GM21367 (cell line): ENCODE measurements around the gene MZB1.
"Not testable (repeated sequence)": the region's sequence is repeated elsewhere in the genome, so short reads cannot be mapped to it uniquely, and the experiment has no call there.

Source experiments
- ATAC-seq: cut with Tn5 transposase; IDR thresholded peaks from one replicate; pipeline ENCODE4 v1.9.1; 2021; ENCODE audit not compliant: unreplicated experiment

The MZB1 gene

GRCh38 chr5:139392678-139393496, 3.2 kb upstream of the MZB1 start:
- ATAC-seq, result peak; percentile 31

DNA sequence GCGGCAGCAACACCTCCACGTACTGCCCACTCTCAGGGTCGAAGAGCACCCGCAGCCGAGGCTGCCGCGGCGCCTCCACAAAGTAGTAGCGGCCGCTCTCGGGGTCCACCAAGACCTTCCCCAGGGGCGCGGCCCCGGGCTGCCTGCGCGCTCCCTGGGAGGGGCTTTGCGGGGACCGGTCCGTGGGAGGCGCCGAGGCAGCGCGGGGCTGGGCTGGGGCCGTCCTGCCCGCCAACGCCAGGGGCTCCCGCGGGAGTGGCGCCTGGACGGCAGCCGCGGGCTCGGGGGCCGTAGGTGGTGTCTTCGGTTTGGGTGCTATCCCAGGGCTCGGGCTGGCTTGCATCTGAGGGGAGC, 2.6 kb upstream of the MZB1 start:
- ATAC-seq, result peak; percentile 2

- no peak for ATAC-seq
These were observed 2.0 kb upstream of the MZB1 start for GRCh38 chr5:139391570-139392323.

DNA sequence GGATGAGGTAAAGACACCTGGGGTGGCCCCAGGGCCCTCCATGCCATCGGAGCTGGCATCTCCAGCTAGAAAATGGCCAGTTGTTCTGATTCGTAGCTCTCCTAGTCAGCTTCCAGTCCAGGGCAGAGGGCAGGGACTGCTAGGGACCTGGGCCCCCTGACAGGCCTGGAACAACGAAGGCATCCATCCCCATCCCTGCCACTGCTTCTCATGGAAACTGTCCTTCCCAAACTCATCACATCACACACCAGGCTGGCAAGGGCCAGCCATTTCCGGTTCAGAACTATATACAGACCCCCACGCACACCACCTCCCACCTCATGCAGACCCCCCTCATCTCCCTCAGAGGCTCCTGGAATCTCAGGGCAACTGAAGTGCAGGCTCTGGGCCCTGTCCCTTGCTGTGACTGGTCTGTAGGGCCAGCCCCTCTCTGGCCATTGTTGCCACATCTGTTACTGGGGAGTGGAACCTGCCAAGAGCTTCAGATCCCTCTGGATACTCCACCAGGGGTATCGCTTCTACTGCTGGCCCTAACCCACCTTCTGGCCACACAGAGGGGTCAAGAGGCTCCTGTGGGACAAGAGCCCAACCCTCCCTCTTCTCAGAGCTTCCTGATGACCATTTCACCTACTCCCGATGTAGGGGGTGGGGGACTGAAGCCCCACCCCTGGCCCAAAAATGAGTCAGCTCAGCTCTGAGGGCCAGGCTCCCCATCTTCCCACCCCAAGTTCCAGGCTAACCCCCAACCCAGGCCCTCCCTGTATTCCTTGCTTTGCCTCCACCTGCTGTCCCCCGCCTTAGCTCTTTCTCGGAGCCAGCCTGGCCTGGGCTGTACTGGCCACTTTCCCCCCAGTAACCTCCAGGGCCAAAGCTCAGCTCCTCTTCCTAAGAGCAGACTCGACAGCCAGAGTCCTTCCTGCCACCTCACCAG, 1.2 kb upstream of the MZB1 start:
- ATAC-seq, result no peak

GRCh38 chr5:139388198-139388821, 1.4 kb downstream of the MZB1 start:
- ATAC-seq, result no peak

DNA sequence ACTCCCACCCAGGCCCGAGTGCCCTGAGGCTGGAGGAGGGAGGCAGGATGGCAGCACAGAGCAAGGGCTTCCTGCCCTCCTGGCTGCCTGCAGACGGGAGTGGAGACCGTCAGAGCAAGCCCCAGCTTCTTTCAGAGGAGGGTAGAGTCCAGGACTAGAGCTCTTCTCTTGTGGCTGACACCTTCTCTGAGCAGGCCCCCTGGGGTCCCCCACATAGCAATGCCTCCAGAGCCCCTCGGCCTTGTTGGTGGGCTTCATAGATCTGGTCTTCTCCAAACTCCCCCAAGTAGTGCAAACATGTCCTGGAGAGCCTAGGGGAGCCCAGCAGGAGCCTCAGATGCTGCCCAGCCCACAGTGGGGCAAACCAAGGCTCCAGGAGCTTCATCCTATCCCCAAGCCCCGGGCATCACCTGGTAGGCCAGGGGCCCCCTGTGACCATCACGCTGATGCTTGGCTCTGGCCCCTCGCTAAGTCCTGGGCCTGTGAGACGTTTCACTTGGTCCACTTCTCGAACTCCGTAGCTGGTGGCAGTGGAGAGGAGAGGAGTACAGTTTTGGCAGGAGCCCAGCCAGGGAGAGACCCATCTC, 2.0 kb downstream of the MZB1 start:
- ATAC-seq, result no peak

GRCh38 chr5:139386956-139387355, 2.8 kb downstream of the MZB1 start:
- not testable (repeated sequence) for ATAC-seq

DNA sequence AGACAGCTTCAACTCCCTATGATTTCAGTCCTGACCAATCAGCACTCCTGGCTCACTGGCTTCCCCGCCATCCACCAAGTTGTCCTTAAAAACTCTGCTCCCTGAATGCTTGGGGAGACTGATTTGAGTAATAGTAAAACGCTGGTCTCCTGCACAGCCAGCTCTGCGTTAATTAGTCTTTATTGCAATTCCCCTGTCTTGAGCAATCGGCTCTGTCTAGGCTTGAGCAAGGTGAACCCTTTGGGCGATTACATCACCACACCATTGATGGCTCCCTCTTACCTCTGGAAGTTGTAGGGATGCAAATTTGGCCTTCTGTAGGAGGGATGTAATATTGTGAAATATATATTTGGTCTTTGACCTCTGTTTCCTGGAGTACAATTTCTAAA, 3.7 kb downstream of the MZB1 start:
- ATAC-seq, result no peak

DNA sequence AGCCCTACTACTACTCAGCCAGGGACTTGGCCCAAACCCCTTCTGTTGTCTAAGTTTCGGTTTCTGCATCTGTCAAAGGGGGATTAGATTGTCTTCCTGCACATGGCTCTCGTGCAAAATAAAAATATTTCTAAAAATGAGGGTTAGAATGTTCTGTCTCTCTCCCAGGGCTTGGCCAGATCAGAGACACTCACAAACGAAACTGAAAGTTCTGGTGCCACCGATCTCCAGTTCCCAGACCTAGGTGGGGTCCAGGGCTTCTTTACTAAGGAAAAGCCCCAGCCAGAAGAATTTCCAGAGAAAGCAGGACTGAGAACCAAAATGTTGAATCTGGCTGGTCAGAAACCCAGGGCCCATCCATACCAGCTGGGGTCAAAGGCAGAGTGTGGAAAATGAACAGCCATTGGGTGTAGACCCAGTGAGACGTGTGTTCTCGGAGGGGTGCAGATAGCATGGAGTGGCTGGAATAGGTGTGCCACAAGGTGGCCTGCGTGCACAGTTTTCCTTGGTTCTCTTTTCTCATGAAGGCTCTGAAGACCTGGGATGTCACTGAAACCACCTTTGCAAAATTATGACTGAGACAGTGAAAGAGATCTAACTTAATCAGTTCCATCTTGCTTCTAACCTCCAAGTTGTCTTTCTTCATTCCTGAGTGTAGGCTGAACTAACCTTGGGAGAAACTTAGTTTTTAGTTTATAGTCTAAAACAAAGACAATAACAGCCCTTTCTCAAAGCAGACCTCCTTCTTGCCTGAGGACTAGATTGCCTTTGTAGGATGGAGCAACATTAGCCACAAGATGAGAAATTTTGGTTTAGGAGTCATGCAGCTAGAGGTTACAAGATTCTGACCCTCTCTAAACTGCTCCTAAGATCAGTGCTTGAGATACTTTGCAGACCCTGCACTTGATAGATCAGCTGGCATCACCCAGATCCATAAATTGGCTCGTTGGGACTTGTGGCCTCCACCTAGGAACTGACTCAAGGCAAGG, 4.4 kb downstream of the MZB1 start:
- no peak for ATAC-seq

DNA sequence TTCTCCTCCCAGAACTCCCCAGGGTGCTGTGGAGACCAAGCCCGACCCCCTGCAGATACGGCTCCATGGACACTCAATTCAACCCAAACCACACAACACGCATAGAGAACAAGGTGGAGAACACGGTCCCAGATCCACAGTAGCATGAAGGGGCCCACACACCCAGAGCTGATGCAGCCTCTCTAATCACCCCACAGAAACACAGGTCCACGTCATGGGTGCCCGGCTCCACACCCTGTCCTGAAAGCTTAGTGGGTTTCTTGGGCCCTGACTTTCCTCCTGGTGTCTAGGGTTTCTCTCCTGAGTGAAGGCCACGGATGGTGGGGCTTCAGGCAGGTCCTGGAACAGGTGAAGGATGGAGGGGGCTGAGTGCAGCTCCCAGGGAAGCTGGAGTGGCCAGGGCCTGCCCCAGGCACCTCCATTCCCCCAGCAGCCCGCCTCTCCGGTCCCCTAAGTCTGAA, 5.1 kb downstream of the MZB1 start:
- no peak for ATAC-seq

GRCh38 chr5:139383993-139384590, 5.6 kb downstream of the MZB1 start:
- ATAC-seq, result no peak

DNA sequence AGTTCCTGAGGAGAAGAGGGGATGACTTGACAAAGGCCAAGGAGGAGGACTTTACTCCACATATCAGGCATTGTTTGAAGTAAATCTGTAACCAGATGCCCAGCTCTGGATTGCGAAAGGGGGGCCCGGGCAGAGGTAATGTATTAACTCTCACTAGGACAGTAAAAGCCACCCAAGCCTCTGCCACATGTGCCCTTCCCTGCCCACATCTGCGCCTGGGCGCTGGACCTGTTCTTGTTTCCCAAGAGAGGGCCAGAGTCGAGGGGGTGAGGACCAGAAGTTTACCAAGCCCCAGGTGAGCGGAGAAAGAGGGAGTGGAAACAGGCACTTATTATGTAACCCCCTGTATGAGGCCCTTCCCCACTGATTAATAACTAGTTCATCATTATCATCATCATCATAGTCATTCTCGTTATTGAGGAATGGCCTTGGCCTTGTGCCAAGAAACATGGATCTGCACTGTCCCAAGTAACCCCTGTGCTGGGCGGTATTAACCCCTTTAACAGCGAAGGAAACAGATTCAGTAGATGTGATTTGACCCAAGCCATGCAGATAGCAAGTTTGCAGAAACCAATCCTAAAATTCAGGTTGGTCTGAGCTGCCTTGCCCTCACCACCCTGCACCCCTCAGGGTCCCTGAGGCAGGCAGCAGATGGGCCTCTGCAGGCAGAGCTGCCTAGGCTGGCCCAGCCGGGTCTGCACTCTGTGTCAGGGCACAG, 6.3 kb downstream of the MZB1 start, which contains the start of gene SLC23A1:
Gene SLC23A1 (minus strand): TSS at position 23 of the 718 bp plus-strand sequence. CDS start 44 bp downstream, outside the sequence.
- no peak for ATAC-seq

GRCh38 chr5:139382807-139383206, 6.9 kb downstream of the MZB1 start:
- no peak for ATAC-seq

GRCh38 chr5:139381837-139382761, 7.6 kb downstream of the MZB1 start:
- ATAC-seq, result no peak

GRCh38 chr5:139379626-139380449, 9.9 kb downstream of the MZB1 start:
- ATAC-seq, result no peak

DNA sequence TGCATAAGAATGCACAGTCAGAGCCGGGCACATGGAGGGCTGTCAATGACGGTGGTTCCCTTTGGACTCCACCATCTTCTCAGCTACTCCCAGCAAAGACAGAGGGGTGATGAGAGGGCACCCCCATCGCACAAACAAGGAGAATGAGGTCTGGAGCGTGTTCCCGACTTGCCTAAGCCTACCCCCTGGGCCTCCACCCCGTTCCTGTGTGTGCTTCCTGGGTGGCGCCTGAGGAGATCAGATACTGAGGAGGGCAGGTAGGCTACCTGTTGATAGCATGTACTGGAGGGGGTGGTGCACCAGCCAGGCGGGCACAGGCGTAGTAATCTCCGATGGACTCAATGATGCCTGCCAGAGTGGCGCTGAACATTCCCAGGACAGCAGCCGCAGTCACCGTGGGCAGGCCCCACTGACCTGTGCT, 10.8 kb downstream of the MZB1 start:
- no peak for ATAC-seq
